H1 (cell line): ENCODE data around the gene HHAT.
A peak's percentile ranks its signal among the peaks of the same experiment; 100 is the strongest.

Source experiments
- CEBPB ChIP-seq: IDR thresholded peaks from 2 replicates; pipeline ENCODE4 v1.6.1; 2012; ENCODE audit warnings: low read depth, low read length
- CTCF ChIP-seq, 3 experiments: IDR thresholded peaks; 1 replicate in 2 of 3; 2 replicates in 1 of 3; pipeline versions ENCODE4 v1.5.1 to v1.6.1; 2011; ENCODE audit warnings: low read length in 3 of 3, mild to moderate bottlenecking in 3 of 3, inconsistent platforms in 2 of 3, low read depth in 1 of 3, moderate library complexity in 1 of 3; ENCODE audit not compliant: insufficient read depth in 1 of 3; ENCODE audit errors: control extremely low read depth in 1 of 3
- HDAC6 ChIP-seq: IDR thresholded peaks from one replicate; pipeline ENCODE4 v1.7.1; 2012; ENCODE audit warnings: low read depth, mild to moderate bottlenecking, inconsistent platforms, low read length, moderate library complexity
- SP1 ChIP-seq: IDR thresholded peaks from 2 replicates; pipeline ENCODE4 v1.6.1; 2011; ENCODE audit warnings: low read depth, low read length

DNA sequence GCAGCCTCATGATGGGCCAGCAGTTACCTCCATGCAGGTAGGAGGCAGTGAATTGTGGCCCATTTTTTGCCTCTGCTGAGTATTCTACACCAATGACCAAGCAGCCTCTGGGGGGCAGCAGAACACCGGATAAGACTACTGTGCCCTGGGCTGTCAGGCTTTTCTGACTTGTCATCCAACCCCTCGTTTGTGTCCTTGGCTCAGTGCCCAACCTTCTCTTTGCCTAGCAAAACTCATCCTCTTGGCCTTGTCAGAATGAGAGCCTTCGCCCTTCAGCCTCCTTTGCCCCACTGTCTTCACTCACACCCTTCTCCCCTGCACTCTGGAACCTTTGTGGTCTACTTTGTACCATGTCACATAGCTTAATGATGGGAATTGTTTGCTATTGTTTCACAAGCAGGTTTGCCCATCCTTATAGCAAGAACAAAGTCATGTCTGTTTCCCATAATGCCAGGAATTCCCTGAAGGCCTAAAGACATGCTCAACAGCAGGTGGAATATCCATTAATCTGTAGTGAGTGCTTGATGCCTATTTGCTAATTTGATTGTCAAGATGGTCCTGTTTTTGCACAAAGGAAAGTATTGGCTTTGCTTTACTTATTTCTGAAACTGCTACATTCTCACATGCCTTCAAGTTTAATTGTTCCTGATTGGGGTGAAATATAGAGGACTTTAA is 255.9 kb downstream of the HHAT start:
- TF ChIP-seq SP1 (no peak), CTCF (IDR thresholded peaks at IDR 0.05; ENCODE audit: control extremely low read depth in 1 of 3, insufficient read depth in 1 of 3, low read depth in 1 of 3, low read length in 3 of 3) (peak; percentile 64 to 95 (median 90)), HDAC6 (no peak), CEBPB (no peak)
